HEK293 (cell line): ENCODE results near the gene CD37.
"Not testable (repeated sequence)": the region's sequence is repeated elsewhere in the genome, so short reads cannot be mapped to it uniquely, and the experiment has no call there.

Source experiments
- CTCF ChIA-PET: fragments of 350-600 bp; formaldehyde crosslinking; extraction: SDS; loops from one replicate; lab custom pipeline; 2021; ENCODE audit warnings: antibody characterized with exemption; lab: Yijun Ruan, JAX
- POLR2A ChIA-PET: fragments of 300-600 bp; formaldehyde crosslinking; extraction: SDS; loops from one replicate; lab custom pipeline; 2020; ENCODE audit warnings: antibody characterized with exemption, inconsistent platforms; lab: Yijun Ruan, JAX
- H3K27ac ChIP-seq: fragments of 200-500 bp; sonication (Bioruptor generic); 2 replicates; pipeline ENCODE4 v1.5.1; 2014; ENCODE audit warnings: low read depth, low read length, control low read depth, inconsistent platforms; ENCODE audit errors: extremely low read depth
- H3K36me3 ChIP-seq, 2 experiments: fragments of 200-500 bp in 1 of 2; sonication (Bioruptor generic) in 1 of 2; 1 replicate in 1 of 2; 2 replicates in 1 of 2; pipeline ENCODE4 v1.5.1; 2014 to 2017; ENCODE audit warnings: inconsistent platforms in 2 of 2, low read length in 2 of 2; ENCODE audit not compliant: control insufficient read depth in 2 of 2, insufficient read depth in 1 of 2
- H3K4me1 ChIP-seq: fragments of 200-500 bp; sonication (Bioruptor generic); 2 replicates; pipeline ENCODE4 v1.5.1; 2014; ENCODE audit warnings: mild to moderate bottlenecking, low read length, inconsistent platforms; ENCODE audit not compliant: control insufficient read depth, insufficient read depth
- H3K4me3 ChIP-seq: 2 replicates; pipeline ENCODE4 v1.5.1; 2011; ENCODE audit warnings: low read depth, mild to moderate bottlenecking, control low read depth, low read length, moderate library complexity
- H3K9me3 ChIP-seq: fragments of 200-500 bp; sonication (Bioruptor generic); 2 replicates; pipeline ENCODE4 v1.5.1; 2014; ENCODE audit warnings: low read depth, low read length, inconsistent platforms; ENCODE audit not compliant: control insufficient read depth, insufficient read depth
- KLF1 ChIP-seq: fragments of 450-650 bp; formaldehyde crosslinking; IDR thresholded peaks from 2 replicates; pipeline ENCODE4 v1.5.1; 2016; ENCODE audit warnings: missing biosample characterization, missing genetic modification characterization
- KLF8 ChIP-seq: fragments of 450-650 bp; formaldehyde crosslinking; IDR thresholded peaks from 2 replicates; pipeline ENCODE4 v1.5.1; 2016; ENCODE audit warnings: missing biosample characterization, missing genetic modification characterization
- PBX3 ChIP-seq: sonication (generic); formaldehyde crosslinking; IDR thresholded peaks from 2 replicates; pipeline ENCODE4 v1.8.1; 2022; ENCODE audit warnings: mild to moderate bottlenecking, moderate library complexity, missing genetic modification reagents
- SCRT1 ChIP-seq: fragments of 450-650 bp; formaldehyde crosslinking; IDR thresholded peaks from 2 replicates; pipeline ENCODE4 v1.5.1; 2016; ENCODE audit warnings: missing biosample characterization, missing genetic modification characterization, borderline replicate concordance
- SCRT2 ChIP-seq: fragments of 450-650 bp; formaldehyde crosslinking; IDR thresholded peaks from 2 replicates; pipeline ENCODE4 v1.5.1; 2016; ENCODE audit warnings: missing biosample characterization, missing genetic modification characterization
- ZBTB20 ChIP-seq: fragments of 450-650 bp; formaldehyde crosslinking; IDR thresholded peaks from 2 replicates; pipeline ENCODE4 v1.5.1; 2016; ENCODE audit warnings: missing biosample characterization, missing genetic modification characterization
- ZBTB8A ChIP-seq: fragments of 450-650 bp; formaldehyde crosslinking; IDR thresholded peaks from 2 replicates; pipeline ENCODE4 v1.5.1; 2016; ENCODE audit warnings: missing biosample characterization, missing genetic modification characterization
- ZFP37 ChIP-seq: fragments of 450-650 bp; formaldehyde crosslinking; IDR thresholded peaks from 2 replicates; pipeline ENCODE4 v1.5.1; 2016; ENCODE audit warnings: missing biosample characterization, missing genetic modification characterization
- ZNF138 ChIP-seq: fragments of 450-650 bp; formaldehyde crosslinking; IDR thresholded peaks from 2 replicates; pipeline ENCODE4 v1.5.1; 2016; ENCODE audit warnings: missing biosample characterization, missing genetic modification characterization, borderline replicate concordance
- ZNF146 ChIP-seq: fragments of 450-650 bp; formaldehyde crosslinking; IDR thresholded peaks from 2 replicates; pipeline ENCODE4 v1.5.1; 2016; ENCODE audit warnings: missing biosample characterization, missing genetic modification characterization
- ZNF157 ChIP-seq: fragments of 450-650 bp; formaldehyde crosslinking; IDR thresholded peaks from 2 replicates; pipeline ENCODE4 v1.5.1; 2016; ENCODE audit warnings: missing biosample characterization, missing genetic modification characterization
- ZNF169 ChIP-seq: fragments of 450-650 bp; formaldehyde crosslinking; IDR thresholded peaks from 2 replicates; pipeline ENCODE4 v1.5.1; 2016; ENCODE audit warnings: missing biosample characterization, missing genetic modification characterization
- ZNF362 ChIP-seq: fragments of 450-650 bp; formaldehyde crosslinking; IDR thresholded peaks from 2 replicates; pipeline ENCODE4 v1.5.1; 2016; ENCODE audit warnings: missing biosample characterization, missing genetic modification characterization
- ZNF501 ChIP-seq: fragments of 450-650 bp; formaldehyde crosslinking; IDR thresholded peaks from 2 replicates; pipeline ENCODE4 v1.5.1; 2016; ENCODE audit warnings: missing biosample characterization, missing genetic modification characterization
- ZNF529 ChIP-seq: fragments of 450-650 bp; formaldehyde crosslinking; IDR thresholded peaks from 2 replicates; pipeline ENCODE4 v1.5.1; 2017; ENCODE audit warnings: missing genetic modification characterization, missing biosample characterization; ENCODE audit not compliant: insufficient replicate concordance
- ZNF654 ChIP-seq: fragments of 450-650 bp; formaldehyde crosslinking; IDR thresholded peaks from 2 replicates; pipeline ENCODE4 v1.5.1; 2016; ENCODE audit warnings: low read depth, missing biosample characterization, missing genetic modification characterization
- ZNF843 ChIP-seq: fragments of 450-650 bp; formaldehyde crosslinking; IDR thresholded peaks from 2 replicates; pipeline ENCODE4 v1.5.1; 2016; ENCODE audit warnings: missing biosample characterization, missing genetic modification characterization
- TF ChIP-seq, protein P1 (sequence below): fragments of 450-650 bp; formaldehyde crosslinking; IDR thresholded peaks from 2 replicates; pipeline ENCODE4 v1.5.1; 2016; ENCODE audit warnings: missing biosample characterization, missing genetic modification characterization
- TF ChIP-seq, protein P2 (sequence below): fragments of 450-650 bp; formaldehyde crosslinking; IDR thresholded peaks from 2 replicates; pipeline ENCODE4 v1.5.1; 2016; ENCODE audit warnings: missing biosample characterization, missing genetic modification characterization

Gene CD37

DNA sequence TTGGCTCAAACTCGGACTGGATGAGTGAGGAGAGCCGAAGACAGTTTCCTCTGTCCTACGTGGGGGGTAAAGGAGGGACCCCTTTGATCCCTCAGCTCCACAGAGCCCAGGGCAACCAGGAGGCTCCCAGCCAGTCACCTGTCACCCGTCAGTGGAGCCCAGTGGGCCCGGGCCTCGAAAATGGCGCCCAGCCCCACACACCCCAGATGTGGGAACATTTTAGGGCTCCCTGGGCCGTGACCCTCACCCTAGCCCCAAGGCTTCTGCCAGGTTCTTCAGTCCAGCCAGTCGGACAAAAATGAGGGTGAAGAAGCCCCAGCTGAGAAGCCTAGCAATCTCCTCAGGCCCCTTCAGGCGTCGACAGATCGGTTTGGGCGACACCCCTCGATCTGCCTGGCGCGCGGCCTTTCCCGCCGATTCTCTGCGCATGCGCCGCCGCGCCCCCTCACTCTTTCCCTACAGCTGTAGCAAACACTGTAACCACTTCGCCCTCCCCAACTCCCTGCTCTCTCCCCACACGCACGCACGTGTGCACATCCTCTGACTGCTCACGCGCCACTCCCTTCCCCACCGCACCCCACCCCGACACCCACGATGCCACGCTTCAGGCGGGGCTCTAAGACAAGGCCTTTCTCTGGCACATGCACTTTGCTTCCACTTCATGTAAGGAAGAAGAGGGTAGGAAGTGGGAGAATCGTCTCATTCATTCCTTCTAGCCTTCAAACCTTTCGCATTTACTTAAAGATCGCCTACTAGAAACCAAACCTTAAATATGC is 10.2 kb upstream of the CD37 start, which contains the start of gene SLC6A16:
TSS of gene SLC6A16 (minus strand) at position 391 of the 776 bp plus-strand sequence. CDS start 13,844 bp downstream, outside the sequence.
- ChIA-PET CTCF (interaction anchor here (0.5 to 1.3 kb wide), 6 partner anchors 12 to 104 kb away, joined by 3 to 8 read pairs (median 4); no protein-coding TSS in a partner anchor), POLR2A (no interaction called here)
- H3K27ac ChIP-seq = no peak within 1 kb of the TSS
- TF ChIP-seq ZNF169 (tag by site-specific recombination) (no peak), KLF1 (peak; percentile 36; the same call in 1 of the 2 replicates)
- H3K36me3 ChIP-seq = peaks cover 0 to 4% of the 10 kb centered on the region in 2 experiments; a peak in 1 of 3 replicates
- H3K4me1 ChIP-seq = no peaks in the 10 kb centered on the region
- H3K4me3 ChIP-seq = no peak within 1 kb of the TSS
- no peaks in the 10 kb centered on the region for H3K9me3 ChIP-seq

GRCh38 chr19:49325756-49326155 is 9.4 kb upstream of the CD37 start:
- POLR2A ChIA-PET, H3K36me3 ChIP-seq, H3K27ac ChIP-seq, H3K9me3 ChIP-seq, H3K4me3 ChIP-seq, H3K4me1 ChIP-seq: not testable (repeated sequence)
- CTCF ChIA-PET = interaction anchor here (0.6 to 1.3 kb wide), 3 partner anchors 14 to 105 kb away, joined by 3 to 4 read pairs (median 3); no protein-coding TSS in a partner anchor

DNA sequence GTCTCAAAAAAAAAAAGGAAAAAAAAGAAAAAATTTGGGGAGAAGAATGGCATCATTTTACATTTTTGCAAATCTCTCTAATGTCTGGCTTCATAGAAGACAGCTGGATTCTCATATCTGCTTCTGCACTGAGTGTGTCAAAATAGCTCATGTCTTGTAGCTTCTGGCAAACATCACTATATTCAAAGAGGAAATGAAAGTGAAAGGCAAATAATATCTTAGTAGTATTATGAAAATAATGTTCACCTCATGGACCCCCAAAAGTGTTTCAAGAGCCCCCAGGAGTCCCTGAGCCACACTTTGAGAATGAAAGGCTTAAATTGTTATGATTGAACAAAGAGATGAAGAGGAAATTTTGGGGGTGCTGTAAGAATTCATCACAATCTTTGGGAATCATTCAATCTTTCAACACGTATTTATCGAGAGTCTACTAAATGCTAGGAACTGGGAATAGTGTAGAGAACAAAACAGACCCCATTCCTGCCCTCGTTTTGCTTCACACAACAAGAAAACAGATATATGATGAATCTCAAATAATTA is 9.0 kb upstream of the CD37 start:
- ChIA-PET POLR2A (no interaction called here), CTCF (interaction anchor here (0.6 to 1.7 kb wide), 7 partner anchors 10 to 374 kb away, joined by 3 to 6 read pairs (median 4); no protein-coding TSS in a partner anchor)
- Histone ChIP-seq H3K4me1 (no peaks in the 10 kb centered on the region), H3K4me3 (no peak overlapping the region), H3K36me3 (peaks cover 0 to 4% of the 10 kb centered on the region in 2 experiments; a peak in 2 of 3 replicates), H3K27ac (no peak overlapping the region), H3K9me3 (no peaks in the 10 kb centered on the region)
- no peak for TF ChIP-seq ZBTB20
- no peak for TF ChIP-seq KLF8 (tag by site-specific recombination)
- TF ChIP-seq ZNF843 (tag by site-specific recombination) = no peak
- TF ChIP-seq ZNF501 (tag by site-specific recombination) = no peak
- TF ChIP-seq ZNF138 = no peak
- TF ChIP-seq, protein P1, sequence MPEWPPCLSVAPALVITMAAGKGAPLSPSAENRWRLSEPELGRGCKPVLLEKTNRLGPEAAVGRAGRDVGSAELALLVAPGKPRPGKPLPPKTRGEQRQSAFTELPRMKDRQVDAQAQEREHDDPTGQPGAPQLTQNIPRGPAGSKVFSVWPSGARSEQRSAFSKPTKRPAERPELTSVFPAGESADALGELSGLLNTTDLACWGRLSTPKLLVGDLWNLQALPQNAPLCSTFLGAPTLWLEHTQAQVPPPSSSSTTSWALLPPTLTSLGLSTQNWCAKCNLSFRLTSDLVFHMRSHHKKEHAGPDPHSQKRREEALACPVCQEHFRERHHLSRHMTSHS (tag by site-specific recombination) = no peak
- TF ChIP-seq ZNF146 (tag by site-specific recombination) = no peak
- TF ChIP-seq ZNF654 (tag by site-specific recombination) = no peak
- no peak for TF ChIP-seq ZNF529 (tag by site-specific recombination)
- TF ChIP-seq SCRT1 (tag by site-specific recombination) = no peak
- no peak for TF ChIP-seq ZBTB8A
- TF ChIP-seq ZNF157 (tag by site-specific recombination) = no peak
- TF ChIP-seq, protein P2, sequence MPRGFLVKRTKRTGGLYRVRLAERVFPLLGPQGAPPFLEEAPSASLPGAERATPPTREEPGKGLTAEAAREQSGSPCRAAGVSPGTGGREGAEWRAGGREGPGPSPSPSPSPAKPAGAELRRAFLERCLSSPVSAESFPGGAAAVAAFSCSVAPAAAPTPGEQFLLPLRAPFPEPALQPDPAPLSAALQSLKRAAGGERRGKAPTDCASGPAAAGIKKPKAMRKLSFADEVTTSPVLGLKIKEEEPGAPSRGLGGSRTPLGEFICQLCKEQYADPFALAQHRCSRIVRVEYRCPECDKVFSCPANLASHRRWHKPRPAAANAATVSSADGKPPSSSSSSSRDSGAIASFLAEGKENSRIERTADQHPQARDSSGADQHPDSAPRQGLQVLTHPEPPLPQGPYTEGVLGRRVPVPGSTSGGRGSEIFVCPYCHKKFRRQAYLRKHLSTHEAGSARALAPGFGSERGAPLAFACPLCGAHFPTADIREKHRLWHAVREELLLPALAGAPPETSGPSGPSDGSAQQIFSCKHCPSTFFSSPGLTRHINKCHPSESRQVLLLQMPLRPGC (tag by site-specific recombination) = no peak
- TF ChIP-seq SCRT2 (tag by site-specific recombination) = no peak
- no peak for TF ChIP-seq PBX3
- no peak for TF ChIP-seq ZNF362 (tag by site-specific recombination)
- no peak for TF ChIP-seq ZFP37 (tag by site-specific recombination)
